Left lobe of liver (tissue), 2 donors: ENCODE data around the gene PKHD1. TPM values are rescaled to one million over a fixed set of nuclear protein-coding genes. Genes with fewer than 3 reads are reported as not detected.
A peak's percentile ranks its signal among the peaks of the same experiment; 100 is the strongest.

Source experiments
- ATAC-seq: fragments of 200-7000 bp; cut with Tn5 transposase; one replicate; pipeline ENCODE4 v1.9.1; 2020; ENCODE audit warnings: mild to moderate bottlenecking, moderate library complexity
- DNase-seq: peaks from one replicate; pipeline ENCODE4 v3.0.0-alpha.2; 2020; ENCODE audit warnings: low spot score
- total RNA-seq: library from RNA; stranded (reverse); gene quantifications from one replicate; pipeline ENCODE4 v1.2.1, GENCODE V29; 2021
- donor health status: DM: no; HTN: no; CAD: no; lungs with moderate emphysema.
- donor health status: DM: no; HTN: yes; CAD: no.

Gene PKHD1
- total RNA-seq, 1 donor from 2014 or later = 3.0 TPM

GRCh38 chr6:51817832-51818231 lies 269.6 kb downstream of the PKHD1 start:
- ATAC-seq = no peak
- no peak for DNase-seq

GRCh38 chr6:51814418-51814817 lies 273.0 kb downstream of the PKHD1 start:
- no peak for DNase-seq
- ATAC-seq = no peak

DNA sequence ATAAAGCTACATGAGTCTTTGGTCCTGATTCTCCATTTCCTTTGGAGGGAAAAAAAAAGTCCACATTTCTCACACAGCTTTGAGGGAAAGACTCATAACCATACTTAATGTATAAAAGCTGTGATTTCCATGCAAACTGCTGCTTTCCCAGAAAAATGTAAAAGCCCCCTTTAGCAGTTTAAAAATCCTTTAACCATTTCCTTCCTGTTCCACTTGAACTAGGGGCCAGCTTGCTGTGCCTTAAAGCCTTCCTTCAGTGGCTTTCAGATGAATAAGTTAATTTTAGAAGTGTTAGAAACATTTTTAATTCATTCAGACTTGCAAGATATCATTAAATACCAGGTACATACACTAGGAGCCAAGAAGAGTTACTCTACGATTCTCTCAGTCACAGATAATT lies 273.5 kb downstream of the PKHD1 start:
- no peak for DNase-seq
- no peak for ATAC-seq

GRCh38 chr6:51812231-51812630 lies 275.2 kb downstream of the PKHD1 start:
- no peak for DNase-seq
- ATAC-seq = no peak

GRCh38 chr6:51805517-51805916 lies 281.9 kb downstream of the PKHD1 start:
- ATAC-seq (no peak), DNase-seq (no peak)

- DNase-seq (no peak), ATAC-seq (no peak)
These were observed 286.8 kb downstream of the PKHD1 start for GRCh38 chr6:51800603-51801002.

- DNase-seq = no peak
- ATAC-seq = no peak
These were observed 294.0 kb downstream of the PKHD1 start for GRCh38 chr6:51793393-51793792.

DNA sequence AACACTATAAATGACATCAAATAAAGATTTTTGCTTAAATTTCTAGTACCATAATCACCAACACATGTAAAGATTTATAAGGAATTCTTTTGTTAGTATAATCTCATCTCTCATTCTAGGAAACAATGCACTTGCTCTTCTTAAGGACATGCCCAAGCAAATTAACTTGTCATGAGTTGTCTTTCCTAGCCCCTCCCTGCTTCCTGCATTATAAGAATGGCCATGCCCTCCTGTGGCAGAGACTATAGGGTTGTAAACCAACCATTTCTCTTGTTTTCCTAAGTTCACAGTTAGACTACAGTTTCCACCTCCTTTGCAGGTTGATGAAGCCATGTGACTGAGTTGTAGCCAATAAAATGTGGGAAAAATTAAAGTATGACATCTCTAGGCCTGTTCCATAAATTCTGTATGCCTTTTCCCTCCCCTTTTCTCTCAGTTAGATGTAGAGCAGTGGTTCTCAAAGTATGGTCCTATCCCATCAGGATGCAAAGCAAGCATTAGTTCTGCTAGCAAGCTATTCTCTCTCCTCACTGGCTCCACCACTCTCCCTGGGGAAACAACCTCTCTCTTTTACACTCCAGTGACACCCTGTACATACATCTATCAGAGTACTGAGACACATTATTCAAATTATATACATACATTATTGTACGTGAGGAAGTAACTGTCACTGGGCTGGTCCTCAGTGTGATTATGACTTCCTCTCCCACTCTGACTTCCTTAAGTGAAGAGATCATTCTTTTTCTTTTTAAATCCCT lies 295.0 kb downstream of the PKHD1 start:
- DNase-seq (no peak), ATAC-seq (no peak)

DNA sequence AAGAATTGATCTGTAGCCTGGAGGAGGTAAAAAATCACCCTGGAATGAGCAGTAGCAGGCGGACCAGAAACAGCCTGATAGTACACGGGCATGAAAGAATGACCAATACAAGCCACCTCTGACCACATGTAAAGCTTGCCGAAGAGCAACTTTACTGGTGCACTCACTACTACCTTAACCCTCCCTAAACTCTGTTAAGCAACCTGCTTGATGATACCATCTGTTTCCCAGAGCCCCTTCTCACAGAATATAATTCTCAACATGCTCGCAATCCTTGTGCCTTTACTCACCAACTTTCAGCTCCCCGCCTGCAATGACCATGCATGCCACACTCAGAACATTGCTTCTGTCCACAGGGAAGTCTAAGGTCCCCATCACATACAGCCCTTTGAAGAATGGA lies 296.5 kb downstream of the PKHD1 start:
- DNase-seq (no peak), ATAC-seq (no peak)

DNA sequence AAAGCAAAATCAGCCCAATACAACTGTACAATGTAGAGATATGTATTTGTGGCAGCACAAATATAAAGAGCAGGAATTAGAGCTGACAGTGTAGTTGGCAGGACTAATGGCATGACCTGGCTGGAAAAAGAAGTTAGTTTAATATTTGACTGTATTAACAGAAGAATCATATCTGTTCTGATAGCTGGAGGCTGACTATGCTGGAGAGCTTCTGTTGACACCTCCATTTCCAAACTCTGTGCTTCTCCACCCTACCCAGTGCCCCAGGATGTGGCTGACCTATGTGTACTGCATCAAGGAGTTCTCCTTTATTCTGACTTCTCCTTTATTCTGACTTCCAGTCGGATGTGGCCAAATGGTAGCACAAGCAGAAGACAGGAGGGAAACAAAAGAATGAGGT lies 299.3 kb downstream of the PKHD1 start:
- DNase-seq = peak; percentile 49
- ATAC-seq = peak; percentile 92

DNA sequence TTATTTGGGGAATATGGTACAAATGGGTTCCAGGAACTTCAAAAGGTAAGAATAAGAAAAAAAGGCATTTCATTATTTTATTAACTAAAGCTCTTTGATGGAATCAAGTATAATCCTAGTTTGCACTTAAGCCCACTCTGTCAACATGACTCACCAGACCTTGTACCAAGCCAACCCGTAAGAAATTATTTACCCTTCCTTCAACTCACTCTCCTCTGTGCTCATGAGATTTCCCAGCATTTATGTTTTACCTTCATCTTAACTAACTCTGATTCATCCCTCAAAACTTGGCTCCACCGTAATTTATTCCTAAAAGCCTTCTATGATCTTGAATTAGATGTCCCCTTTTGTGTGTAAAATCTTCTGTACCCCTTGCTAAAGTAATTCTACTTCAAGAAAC lies 308.7 kb downstream of the PKHD1 start:
- DNase-seq (no peak), ATAC-seq (no peak)

- ATAC-seq = peak; percentile 79
These were observed 309.8 kb downstream of the PKHD1 start for GRCh38 chr6:51777618-51778017.

DNA sequence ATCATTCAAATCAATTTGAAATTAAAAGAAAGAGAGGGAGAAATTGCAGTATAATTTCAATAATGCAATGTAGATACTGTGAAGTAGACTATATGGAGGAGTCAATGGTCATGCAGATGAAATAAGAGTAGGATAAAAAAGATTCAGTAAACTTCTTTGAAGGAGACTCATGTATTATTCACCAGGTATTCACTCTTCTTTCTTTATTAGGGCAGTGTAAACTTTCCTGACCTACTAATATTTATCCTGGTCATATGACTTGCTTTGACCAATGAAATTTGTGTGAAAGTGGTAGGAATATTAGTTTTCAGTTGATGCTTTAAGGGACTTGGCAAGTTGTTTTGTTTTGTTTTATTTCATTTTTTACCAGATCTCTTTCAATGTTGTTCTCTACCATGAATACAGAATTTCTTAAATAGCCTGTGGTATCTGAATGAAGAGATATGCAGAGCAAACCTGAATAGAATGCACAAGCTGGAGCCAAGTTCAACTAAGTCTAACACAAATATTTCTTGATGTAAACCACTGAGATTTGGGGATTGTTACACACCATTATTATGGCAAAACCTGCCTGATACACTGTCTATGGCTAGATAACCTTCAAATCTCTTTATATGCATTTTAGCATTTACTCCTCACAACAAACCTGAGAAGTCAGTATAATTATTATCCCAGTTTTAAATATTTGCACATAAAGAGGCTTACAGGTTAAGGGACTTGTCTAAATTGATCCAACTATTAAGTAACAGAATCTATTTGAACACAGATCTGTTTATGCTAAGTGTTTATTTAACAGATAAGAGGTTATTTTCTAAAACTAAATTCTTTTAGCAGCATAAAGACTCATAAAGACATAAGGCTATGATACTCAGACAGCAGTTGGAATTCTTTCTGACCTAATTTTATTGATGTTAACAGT lies 311.2 kb downstream of the PKHD1 start:
- no peak for DNase-seq
- ATAC-seq = peak; percentile 74

More at GRCh38 chr6:51777618-51778017, 309.8 kb downstream of the PKHD1 start:
- no peak for DNase-seq

DNA sequence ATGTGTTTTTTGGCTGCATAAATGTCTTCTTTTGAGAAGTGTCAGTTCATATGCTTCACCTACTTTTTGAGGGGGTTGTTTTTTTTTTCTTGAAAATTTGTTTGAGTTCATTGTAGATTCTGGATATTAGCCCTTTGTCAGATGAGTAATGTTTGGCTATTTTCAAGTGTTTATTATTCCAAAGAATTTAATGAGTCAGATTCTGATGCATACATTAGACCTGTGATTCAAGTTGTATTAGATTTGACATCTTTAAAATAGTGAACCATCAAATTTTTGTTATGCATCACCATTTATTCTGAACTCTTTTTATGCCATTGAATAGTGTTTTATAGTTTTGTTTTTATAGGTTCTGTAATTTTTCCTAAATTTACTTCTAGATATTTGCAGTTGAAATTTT lies 319.3 kb downstream of the PKHD1 start:
- ATAC-seq = no peak
- DNase-seq = no peak

DNA sequence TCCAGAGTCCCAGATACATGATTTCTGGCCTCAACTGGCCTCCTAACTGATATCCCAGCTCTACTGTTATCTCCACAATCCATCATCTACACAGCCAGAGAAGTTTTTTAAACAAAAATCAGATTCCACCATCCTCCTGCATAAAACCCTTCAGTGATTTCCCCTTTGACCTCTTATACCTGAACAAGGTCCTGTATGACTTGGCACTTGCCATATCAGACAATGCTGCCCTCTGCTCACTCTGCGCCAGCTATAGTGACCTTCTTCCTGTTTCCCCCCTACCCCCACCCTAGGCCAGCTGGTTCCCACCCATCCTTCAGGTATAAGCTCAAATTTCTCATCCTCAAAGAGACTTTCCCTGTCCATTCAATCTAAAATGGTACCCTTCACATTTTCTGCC lies 322.2 kb downstream of the PKHD1 start:
- peak; percentile 85 for ATAC-seq
- DNase-seq = no peak

DNA sequence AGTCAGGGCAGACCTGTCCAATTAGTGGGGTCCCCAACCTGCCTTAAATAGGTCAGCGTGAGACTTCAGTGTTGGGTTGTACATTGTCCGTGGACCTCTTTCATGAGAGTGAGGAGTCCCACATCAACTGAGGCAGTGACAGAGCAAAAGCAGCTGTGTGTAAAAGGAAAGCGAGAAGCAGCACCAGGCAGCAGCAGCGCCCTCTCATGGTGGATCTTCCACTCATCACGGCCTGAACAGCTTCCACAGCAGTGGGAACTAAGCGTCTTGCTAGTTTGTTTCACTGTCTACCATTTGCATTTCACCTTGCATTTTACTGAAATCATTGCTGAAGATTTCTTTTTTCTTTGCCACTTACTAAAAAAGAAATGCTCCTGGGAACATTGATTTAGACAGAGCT lies 333.8 kb downstream of the PKHD1 start:
- ATAC-seq = peak; percentile 74

DNA sequence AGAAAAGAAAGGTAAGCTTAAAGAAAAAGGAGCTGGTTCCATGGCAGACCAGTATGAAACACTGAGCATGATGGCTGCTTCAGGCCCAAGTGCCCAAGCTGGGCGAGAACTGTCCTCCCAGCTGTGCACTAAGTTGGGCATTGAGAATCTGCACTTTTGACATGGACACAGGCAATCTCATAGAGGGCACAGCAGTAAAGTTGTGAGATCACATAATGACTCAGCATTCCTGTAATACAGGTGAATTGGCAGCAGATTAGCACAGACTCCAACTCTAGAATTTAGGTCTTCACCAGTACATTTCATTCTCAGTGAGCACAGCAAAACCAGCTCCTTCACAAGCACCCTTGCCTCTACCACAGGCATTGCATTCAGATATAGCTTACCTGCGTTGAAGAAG lies 343.4 kb downstream of the PKHD1 start:
- DNase-seq (no peak), ATAC-seq (no peak)

More for the DNA sequence above, 333.8 kb downstream of the PKHD1 start:
- no peak for DNase-seq

- DNase-seq (no peak), ATAC-seq (no peak)
These were observed 346.8 kb downstream of the PKHD1 start for GRCh38 chr6:51740658-51741057.

DNA sequence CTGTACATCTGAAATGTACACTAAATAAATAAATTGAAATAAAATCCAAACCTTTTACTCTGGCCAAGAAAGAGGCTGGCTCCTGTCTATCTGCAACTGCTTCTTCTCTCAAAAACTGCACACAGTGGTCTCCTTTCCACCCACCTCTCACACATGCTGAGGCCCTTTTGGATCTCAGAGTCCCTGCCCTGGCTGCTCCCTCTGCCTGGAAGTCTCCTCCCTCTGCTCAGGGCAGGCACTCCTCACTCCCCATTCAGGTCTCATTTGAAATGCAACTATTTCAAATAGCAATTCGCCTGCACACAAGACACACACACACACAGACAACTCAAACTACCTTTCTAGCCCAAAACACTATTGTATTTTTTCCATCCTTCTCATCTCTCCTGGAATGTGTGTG lies 348.8 kb downstream of the PKHD1 start:
- DNase-seq (peak; percentile 70), ATAC-seq (peak; percentile 85)

DNA sequence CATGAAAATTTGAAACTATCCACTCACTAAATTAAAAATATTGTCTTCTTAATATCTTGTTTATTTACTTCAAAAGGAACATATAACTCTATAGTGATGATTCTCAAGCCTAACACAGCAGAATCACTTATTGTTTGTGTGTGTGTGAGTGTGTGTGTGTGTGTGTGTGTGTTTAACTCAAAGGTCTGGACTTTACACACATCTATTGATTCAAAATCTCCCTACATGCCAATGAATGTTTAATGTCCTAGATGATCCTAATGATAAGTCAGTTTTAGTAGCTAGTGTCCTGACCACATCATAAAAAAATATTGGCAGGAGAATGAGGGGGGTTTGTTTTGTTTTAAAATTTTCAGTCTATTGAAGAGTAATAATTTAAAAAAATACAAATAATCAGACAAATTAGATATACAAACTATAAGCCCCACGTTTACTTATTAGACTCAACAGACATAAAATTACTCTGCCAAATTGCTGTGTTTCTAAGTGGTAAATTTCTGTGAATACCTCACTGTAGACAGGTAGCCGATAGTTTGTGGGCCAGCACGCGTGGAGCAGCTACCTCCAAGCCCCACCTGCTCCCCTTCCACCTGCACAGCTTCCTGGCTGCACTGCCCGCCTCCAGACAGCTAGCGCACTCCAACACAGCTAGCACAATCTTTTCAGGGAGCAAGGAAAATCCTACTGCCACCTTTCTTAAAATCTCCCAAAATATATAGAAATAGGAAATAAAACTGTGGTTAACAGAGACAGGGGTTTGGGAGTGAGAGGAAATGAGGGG lies 349.6 kb downstream of the PKHD1 start:
- ATAC-seq = peak; percentile 91
- peak; percentile 82 for DNase-seq

GRCh38 chr6:51725155-51725554 lies 362.3 kb downstream of the PKHD1 start:
- DNase-seq = no peak
- peak; percentile 66 for ATAC-seq
